ENCODE data around the gene GRIA2. TPM values are rescaled to one million over a fixed set of nuclear protein-coding genes. Genes with fewer than 3 reads are reported as not detected.

Gene GRIA2
- total and polyA plus RNA-seq, 2 donors (not counting 3 experiments of a cell fraction or from before 2014, with no cell fraction given), result not detected

DNA sequence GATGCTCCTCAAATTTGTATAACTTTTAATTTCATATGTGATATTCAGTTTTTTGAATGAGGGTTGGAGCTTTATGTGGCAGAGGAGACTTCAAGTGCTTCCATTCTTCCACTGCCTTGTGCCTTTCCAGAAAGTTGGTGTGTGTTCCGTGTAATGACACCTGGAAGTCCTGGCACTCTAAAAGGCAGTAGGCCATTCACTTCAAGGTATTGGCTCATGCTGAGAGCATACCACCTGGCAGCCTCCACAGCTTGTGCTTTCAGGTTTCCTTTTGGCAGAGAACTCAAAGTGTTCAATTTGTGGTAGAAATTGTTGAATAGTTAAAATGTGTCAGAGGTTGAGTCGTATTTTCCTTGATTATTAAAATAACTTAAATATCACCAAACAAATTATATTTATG, 49.6 kb downstream of the GRIA2 start:
- H3K79me2 ChIP-seq (ENCODE audit: control insufficient read depth, insufficient read depth, low read length), result no peaks in the 10 kb centered on the region
- DNase-seq (ENCODE audit: low read depth, low spot score), result no peak
- no peaks in the 10 kb centered on the region for H3K27me3 ChIP-seq (ENCODE audit: control insufficient read depth in 2 of 2, insufficient read depth in 2 of 2, low read length in 2 of 2)
- dilution Hi-C loops (cut with MboI; ENCODE audit: extremely low pct_ligation_motif_present, low sequenced_read_pairs), result no loop called here
- no peak overlapping the region for H3K4me3 ChIP-seq (replicated peaks in 1 of 3; ENCODE audit: insufficient read depth in 1 of 3, low read depth in 1 of 3, low read length in 3 of 3)
- no peak overlapping the region for H3K4me2 ChIP-seq (ENCODE audit: insufficient read depth, low read length)
- no peaks in the 10 kb centered on the region for H3K9me1 ChIP-seq (replicated peaks; ENCODE audit: control insufficient read depth, extremely low read depth, insufficient read depth, low read length)
- H3K4me1 ChIP-seq (ENCODE audit: control insufficient read depth, extremely low read depth, insufficient read depth, low read length), result no peaks in the 10 kb centered on the region
- FAIRE-seq, result no peak
- H3K27ac ChIP-seq (ENCODE audit: insufficient read depth, low read depth, low read length), result no peak overlapping the region
- no peak overlapping the region for H3K9ac ChIP-seq (replicated peaks; ENCODE audit: extremely low read depth, insufficient read depth, low read length)
- POLR2A ChIA-PET, result no interaction called here
- CTCF ChIA-PET, result interaction anchor here (1.0 kb wide), 1 partner anchor 10 kb away, joined by 3 read pairs; no protein-coding TSS in a partner anchor
- BruUV-seq (replicated peaks), result no TSS peak
- H2AFZ ChIP-seq (ENCODE audit: low read depth, low read length), result no peak overlapping the region
- no peaks in the 10 kb centered on the region for H3K36me3 ChIP-seq (ENCODE audit: control insufficient read depth in 2 of 2, extremely low read depth in 1 of 2, insufficient read depth in 2 of 2, low read length in 2 of 2)
- H3K9me3 ChIP-seq (replicated peaks; ENCODE audit: control insufficient read depth, insufficient read depth, low read length), result no peaks in the 10 kb centered on the region
- no peaks in the 10 kb centered on the region for H4K20me1 ChIP-seq (replicated peaks; ENCODE audit: control insufficient read depth, extremely low read depth, insufficient read depth, low read length)
- no peak for TF ChIP-seq GATA2 (IDR thresholded peaks at IDR 0.05; ENCODE audit: insufficient read depth, insufficient read length, low read depth, low read length)
- TF ChIP-seq MYC (IDR thresholded peaks at IDR 0.05; ENCODE audit: low read depth, low read length), result no peak
- no peak for TF ChIP-seq FOS (IDR thresholded peaks at IDR 0.05; ENCODE audit: borderline replicate concordance, insufficient read depth, low read length)
- TF ChIP-seq POLR2AphosphoS5 (IDR thresholded peaks at IDR 0.05; ENCODE audit: insufficient read depth, low read depth, low read length), result no peak
- TF ChIP-seq EZH2 (IDR thresholded peaks at IDR 0.05; ENCODE audit: borderline replicate concordance, low read depth, low read length, severe bottlenecking), result no peak
- TF ChIP-seq, protein P1, sequence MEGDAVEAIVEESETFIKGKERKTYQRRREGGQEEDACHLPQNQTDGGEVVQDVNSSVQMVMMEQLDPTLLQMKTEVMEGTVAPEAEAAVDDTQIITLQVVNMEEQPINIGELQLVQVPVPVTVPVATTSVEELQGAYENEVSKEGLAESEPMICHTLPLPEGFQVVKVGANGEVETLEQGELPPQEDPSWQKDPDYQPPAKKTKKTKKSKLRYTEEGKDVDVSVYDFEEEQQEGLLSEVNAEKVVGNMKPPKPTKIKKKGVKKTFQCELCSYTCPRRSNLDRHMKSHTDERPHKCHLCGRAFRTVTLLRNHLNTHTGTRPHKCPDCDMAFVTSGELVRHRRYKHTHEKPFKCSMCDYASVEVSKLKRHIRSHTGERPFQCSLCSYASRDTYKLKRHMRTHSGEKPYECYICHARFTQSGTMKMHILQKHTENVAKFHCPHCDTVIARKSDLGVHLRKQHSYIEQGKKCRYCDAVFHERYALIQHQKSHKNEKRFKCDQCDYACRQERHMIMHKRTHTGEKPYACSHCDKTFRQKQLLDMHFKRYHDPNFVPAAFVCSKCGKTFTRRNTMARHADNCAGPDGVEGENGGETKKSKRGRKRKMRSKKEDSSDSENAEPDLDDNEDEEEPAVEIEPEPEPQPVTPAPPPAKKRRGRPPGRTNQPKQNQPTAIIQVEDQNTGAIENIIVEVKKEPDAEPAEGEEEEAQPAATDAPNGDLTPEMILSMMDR (IDR thresholded peaks at IDR 0.05; ENCODE audit: extremely low read depth in 1 of 2, insufficient read depth in 1 of 2, low read depth in 1 of 2, low read length in 2 of 2), result no peak
- no peak for TF ChIP-seq JUN (IDR thresholded peaks at IDR 0.05; ENCODE audit: borderline replicate concordance, insufficient read depth, insufficient read length, low read depth)
- TF ChIP-seq POLR2A (IDR thresholded peaks at IDR 0.05; ENCODE audit: low read depth, low read length), result no peak
- no peak for TF ChIP-seq MAX (IDR thresholded peaks at IDR 0.05; ENCODE audit: insufficient read depth, insufficient read length)
- intact Hi-C loops (cut with micrococcal nuclease), result no loop called here
